HL-60 (cell line): ENCODE results near the gene TMEM161A.

Experiments used
- DNase-seq, 2 experiments: peaks; one replicate each; pipeline ENCODE4 v3.0.0-alpha.2; 2010 to 2020; ENCODE audit warnings: low read depth in 1 of 2, low spot score in 1 of 2
- H3K27ac ChIP-seq: fragments of 250-450 bp; sonication (Bioruptor Pico); replicated peaks from 2 replicates; pipeline ENCODE4 v1.5.1; 2020; ENCODE audit warnings: mild to moderate bottlenecking, moderate library complexity
- H3K27me3 ChIP-seq: fragments of 250-450 bp; sonication (Bioruptor Pico); 2 replicates; pipeline ENCODE4 v1.5.1; 2021; ENCODE audit warnings: mild to moderate bottlenecking, moderate library complexity; ENCODE audit not compliant: insufficient read depth, poor library complexity, severe bottlenecking
- H3K4me3 ChIP-seq: replicated peaks from 2 replicates; pipeline ENCODE4 v1.5.1; 2011; ENCODE audit warnings: mild to moderate bottlenecking, control low read depth, low read length; ENCODE audit not compliant: insufficient read depth
- GABPA ChIP-seq: IDR thresholded peaks from 2 replicates; pipeline ENCODE4 v1.6.1; 2012; ENCODE audit warnings: low read depth
- POLR2AphosphoS5 ChIP-seq: IDR thresholded peaks from 2 replicates; pipeline ENCODE4 v1.6.1; 2012; ENCODE audit warnings: low read depth
- SPI1 ChIP-seq: IDR thresholded peaks from 2 replicates; pipeline ENCODE4 v1.6.1; 2012; ENCODE audit warnings: low read depth, mild to moderate bottlenecking, borderline replicate concordance
- TF ChIP-seq, protein P1 (sequence below): IDR thresholded peaks from 2 replicates; pipeline ENCODE4 v1.6.1; 2012; ENCODE audit warnings: low read depth; ENCODE audit not compliant: insufficient replicate concordance
- TF ChIP-seq, protein P2 (sequence below): IDR thresholded peaks from one replicate; pipeline ENCODE4 v1.5.1; 2011; ENCODE audit warnings: low read length, control low read depth, inconsistent platforms; ENCODE audit not compliant: insufficient read depth

The TMEM161A gene

DNA sequence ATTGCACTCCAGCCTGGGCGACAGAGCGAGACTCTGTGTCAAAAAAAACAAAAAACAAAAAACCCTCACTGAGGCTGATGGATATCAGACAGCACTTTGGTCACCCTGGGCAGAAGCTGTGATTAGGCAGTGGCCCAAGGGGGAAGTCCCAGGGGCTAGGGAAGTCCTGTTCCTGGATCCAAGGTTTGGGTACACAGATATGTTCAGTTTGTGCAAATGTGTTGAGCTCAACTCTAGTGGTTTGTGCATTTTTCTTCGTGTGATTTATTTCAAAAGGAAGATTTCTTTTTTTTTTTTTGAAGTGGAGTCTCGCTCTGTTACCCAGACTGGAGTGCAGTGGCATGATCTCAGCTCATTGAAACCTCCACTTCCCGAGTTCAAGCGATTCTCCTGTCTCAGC is 19.5 kb upstream of the TMEM161A start:
- TF ChIP-seq SPI1 = no peak
- TF ChIP-seq, protein P1, sequence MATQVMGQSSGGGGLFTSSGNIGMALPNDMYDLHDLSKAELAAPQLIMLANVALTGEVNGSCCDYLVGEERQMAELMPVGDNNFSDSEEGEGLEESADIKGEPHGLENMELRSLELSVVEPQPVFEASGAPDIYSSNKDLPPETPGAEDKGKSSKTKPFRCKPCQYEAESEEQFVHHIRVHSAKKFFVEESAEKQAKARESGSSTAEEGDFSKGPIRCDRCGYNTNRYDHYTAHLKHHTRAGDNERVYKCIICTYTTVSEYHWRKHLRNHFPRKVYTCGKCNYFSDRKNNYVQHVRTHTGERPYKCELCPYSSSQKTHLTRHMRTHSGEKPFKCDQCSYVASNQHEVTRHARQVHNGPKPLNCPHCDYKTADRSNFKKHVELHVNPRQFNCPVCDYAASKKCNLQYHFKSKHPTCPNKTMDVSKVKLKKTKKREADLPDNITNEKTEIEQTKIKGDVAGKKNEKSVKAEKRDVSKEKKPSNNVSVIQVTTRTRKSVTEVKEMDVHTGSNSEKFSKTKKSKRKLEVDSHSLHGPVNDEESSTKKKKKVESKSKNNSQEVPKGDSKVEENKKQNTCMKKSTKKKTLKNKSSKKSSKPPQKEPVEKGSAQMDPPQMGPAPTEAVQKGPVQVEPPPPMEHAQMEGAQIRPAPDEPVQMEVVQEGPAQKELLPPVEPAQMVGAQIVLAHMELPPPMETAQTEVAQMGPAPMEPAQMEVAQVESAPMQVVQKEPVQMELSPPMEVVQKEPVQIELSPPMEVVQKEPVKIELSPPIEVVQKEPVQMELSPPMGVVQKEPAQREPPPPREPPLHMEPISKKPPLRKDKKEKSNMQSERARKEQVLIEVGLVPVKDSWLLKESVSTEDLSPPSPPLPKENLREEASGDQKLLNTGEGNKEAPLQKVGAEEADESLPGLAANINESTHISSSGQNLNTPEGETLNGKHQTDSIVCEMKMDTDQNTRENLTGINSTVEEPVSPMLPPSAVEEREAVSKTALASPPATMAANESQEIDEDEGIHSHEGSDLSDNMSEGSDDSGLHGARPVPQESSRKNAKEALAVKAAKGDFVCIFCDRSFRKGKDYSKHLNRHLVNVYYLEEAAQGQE = no peak
- no peak for TF ChIP-seq GABPA
- no peak for TF ChIP-seq POLR2AphosphoS5
- TF ChIP-seq, protein P2, sequence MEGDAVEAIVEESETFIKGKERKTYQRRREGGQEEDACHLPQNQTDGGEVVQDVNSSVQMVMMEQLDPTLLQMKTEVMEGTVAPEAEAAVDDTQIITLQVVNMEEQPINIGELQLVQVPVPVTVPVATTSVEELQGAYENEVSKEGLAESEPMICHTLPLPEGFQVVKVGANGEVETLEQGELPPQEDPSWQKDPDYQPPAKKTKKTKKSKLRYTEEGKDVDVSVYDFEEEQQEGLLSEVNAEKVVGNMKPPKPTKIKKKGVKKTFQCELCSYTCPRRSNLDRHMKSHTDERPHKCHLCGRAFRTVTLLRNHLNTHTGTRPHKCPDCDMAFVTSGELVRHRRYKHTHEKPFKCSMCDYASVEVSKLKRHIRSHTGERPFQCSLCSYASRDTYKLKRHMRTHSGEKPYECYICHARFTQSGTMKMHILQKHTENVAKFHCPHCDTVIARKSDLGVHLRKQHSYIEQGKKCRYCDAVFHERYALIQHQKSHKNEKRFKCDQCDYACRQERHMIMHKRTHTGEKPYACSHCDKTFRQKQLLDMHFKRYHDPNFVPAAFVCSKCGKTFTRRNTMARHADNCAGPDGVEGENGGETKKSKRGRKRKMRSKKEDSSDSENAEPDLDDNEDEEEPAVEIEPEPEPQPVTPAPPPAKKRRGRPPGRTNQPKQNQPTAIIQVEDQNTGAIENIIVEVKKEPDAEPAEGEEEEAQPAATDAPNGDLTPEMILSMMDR = no peak
- Histone ChIP-seq H3K27me3 (no peaks in the 10 kb centered on the region), H3K27ac (no peak overlapping the region), H3K4me3 (no peak overlapping the region)
- no peak for DNase-seq

DNA sequence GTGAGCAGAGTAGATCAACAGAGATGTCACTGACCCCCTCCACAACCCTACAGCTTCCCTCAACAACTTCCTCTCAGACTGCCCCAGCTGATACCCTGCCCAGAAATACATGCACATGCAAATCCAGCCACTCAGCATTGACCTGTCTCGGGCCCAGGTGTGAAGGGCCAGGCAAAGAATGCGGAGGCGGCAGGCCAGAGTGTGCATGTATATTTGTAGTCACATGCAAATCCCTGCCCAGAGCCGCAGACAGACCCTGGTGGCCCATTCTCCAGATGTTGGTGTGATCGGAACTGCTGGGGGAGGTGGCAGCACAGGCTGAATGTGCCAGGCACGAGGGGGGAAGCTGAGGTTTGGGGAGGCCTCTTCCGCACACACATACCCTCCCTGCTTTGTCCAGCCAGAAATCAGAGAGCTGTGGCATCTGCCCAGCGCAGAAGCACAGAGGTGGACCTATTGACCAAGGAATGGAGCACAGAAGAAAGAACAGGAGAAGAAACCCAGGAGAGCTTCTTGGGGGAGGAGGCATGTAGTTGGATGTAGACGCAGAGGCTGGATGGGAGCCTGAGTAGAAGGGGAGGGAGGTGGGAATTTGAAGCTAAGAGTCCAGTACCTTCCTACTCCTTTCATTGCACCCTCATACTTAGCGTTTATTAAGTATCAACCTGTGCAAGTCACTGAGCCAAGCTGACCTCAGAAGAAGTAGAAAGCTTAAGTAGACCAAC is 17.4 kb upstream of the TMEM161A start:
- TF ChIP-seq POLR2AphosphoS5 = no peak
- peak in 1 of 2 experiments; percentile 23 for DNase-seq
- H3K4me3 ChIP-seq = no peak overlapping the region
- no peaks in the 10 kb centered on the region for H3K27me3 ChIP-seq
- H3K27ac ChIP-seq = no peak overlapping the region

DNA sequence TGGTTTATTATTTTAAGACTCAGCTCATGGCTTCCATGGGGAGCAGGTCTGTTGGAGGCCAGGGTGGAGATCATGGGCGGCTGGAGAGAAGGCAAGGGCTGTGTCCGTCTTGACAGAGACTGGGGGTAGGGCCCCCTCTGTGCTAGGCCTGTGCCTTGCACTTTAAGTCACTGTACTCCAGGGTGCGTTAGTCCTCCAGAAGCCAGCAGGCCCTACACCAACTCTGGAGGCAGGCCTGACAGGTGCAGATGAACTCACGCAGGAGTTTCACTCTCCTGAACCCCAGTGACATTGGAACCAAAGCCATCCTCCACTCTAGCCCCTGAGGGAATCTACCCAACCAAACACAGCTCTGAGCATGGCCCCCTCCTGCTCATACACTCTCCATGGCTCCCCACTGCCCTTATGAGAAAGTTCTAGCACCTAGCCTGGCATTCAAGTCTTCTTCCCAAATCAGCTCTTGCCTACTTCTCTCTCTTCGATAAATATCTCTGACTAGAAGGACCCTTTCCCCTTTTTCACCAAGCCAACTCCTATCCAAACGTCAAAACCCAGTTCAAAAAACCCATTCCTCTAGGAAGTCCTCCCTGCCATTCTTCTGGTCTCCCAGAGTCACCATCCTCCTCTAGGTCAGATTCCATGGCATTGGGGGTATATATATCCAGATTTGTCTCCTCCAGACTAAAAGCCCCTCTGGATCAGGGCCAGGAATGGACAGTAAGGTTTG is 16.7 kb upstream of the TMEM161A start:
- H3K27ac ChIP-seq = no peak overlapping the region
- DNase-seq = no peak
- no peak overlapping the region for H3K4me3 ChIP-seq
- TF ChIP-seq, protein P1 = no peak
- TF ChIP-seq GABPA (no peak), SPI1 (no peak), POLR2AphosphoS5 (no peak)
- TF ChIP-seq, protein P2 = no peak
- no peaks in the 10 kb centered on the region for H3K27me3 ChIP-seq

DNA sequence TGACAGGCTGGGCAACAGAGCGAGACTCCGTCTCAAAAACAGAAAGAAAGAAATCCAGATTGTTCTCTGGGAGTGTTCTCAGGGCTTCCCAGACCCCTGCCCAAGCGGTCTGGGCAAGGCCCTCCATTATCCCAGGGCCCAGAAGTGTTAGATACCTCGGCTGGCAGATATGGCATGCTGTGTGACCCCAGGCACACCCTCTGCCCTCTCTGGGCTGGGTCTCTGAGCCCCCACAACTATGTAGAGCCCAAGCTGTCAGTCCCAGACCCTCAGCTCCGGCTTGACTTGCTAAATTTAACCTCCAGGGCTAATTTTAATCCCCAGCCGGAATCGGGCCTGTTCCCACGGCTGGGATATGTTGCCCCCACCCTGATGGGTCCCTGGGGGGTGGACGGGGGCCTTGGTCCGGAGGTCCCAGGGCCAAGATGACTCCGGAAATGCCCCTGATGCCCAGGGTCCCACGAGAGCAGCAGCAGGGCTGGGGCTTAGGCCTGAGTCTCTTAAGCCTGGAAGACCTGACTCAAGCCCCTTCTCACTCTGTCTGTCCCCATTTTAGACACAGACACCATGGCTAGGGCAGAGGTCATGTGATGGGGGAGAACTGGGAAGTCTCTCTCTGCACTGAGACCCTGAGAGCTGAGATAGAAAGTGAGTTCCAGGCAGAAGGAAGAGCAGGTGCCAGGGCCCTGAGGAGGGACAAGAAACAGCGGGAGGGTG is 14.5 kb upstream of the TMEM161A start:
- Histone ChIP-seq H3K4me3 (no peak overlapping the region), H3K27ac (no peak overlapping the region), H3K27me3 (no peaks in the 10 kb centered on the region)
- TF ChIP-seq SPI1 = no peak
- no peak for TF ChIP-seq POLR2AphosphoS5
- TF ChIP-seq, protein P2 = no peak
- TF ChIP-seq, protein P1 = no peak
- TF ChIP-seq GABPA = no peak
- DNase-seq = no peak
